ENCODE results near the gene LTBP1. TPM values are rescaled to one million over a fixed set of nuclear protein-coding genes. Genes with fewer than 3 reads are reported as not detected.

LTBP1 gene
- total RNA-seq, 1 donor from 2014 or later = 327 TPM

DNA sequence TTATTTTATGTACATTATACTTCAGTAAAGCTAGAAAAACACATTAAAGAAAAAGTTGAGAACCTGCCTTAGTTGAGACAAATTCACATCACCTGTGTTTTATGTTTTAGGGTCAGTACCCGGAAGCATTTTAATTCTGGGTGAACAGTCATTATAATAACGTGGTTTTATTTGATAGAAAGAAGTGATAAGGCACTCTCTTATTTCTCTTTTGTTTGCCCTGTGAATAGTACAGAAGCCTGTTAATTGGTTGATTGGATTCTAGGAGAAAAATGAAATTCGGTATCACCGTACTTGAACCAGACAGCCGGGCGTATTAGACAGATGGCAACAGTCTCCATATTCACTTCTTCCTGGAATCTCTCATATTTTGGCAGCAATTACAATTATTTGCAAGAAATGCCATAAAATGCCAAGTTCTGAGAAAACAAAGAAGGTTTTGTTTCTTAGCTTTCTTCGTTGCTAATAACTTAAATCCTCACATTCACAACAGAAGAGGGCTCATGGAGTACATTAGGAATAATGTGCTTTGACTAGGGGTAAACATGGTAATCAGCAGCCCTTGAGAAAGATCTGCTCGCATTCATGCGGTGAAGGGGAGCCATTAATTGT lies 361.0 kb downstream of the LTBP1 start:
- H3K27ac Mint-ChIP-seq (ENCODE audit: unreplicated experiment) = no peak overlapping the region
- TF ChIP-seq, protein P1, sequence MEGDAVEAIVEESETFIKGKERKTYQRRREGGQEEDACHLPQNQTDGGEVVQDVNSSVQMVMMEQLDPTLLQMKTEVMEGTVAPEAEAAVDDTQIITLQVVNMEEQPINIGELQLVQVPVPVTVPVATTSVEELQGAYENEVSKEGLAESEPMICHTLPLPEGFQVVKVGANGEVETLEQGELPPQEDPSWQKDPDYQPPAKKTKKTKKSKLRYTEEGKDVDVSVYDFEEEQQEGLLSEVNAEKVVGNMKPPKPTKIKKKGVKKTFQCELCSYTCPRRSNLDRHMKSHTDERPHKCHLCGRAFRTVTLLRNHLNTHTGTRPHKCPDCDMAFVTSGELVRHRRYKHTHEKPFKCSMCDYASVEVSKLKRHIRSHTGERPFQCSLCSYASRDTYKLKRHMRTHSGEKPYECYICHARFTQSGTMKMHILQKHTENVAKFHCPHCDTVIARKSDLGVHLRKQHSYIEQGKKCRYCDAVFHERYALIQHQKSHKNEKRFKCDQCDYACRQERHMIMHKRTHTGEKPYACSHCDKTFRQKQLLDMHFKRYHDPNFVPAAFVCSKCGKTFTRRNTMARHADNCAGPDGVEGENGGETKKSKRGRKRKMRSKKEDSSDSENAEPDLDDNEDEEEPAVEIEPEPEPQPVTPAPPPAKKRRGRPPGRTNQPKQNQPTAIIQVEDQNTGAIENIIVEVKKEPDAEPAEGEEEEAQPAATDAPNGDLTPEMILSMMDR (IDR thresholded peaks at IDR 0.05; ENCODE audit: unreplicated experiment) = no peak
- no peaks in the 10 kb centered on the region for H3K9me3 Mint-ChIP-seq (ENCODE audit: unreplicated experiment)
- peaks cover 49% of the 10 kb centered on the region for H3K36me3 Mint-ChIP-seq (ENCODE audit: low read depth, unreplicated experiment)
- H3K27me3 Mint-ChIP-seq (ENCODE audit: unreplicated experiment) = no peaks in the 10 kb centered on the region
- no peak overlapping the region for H3K4me3 Mint-ChIP-seq (ENCODE audit: unreplicated experiment)
- DNase-seq (ENCODE audit: low spot score) = no peak
- H3K4me1 Mint-ChIP-seq (ENCODE audit: unreplicated experiment) = no peaks in the 10 kb centered on the region

DNA sequence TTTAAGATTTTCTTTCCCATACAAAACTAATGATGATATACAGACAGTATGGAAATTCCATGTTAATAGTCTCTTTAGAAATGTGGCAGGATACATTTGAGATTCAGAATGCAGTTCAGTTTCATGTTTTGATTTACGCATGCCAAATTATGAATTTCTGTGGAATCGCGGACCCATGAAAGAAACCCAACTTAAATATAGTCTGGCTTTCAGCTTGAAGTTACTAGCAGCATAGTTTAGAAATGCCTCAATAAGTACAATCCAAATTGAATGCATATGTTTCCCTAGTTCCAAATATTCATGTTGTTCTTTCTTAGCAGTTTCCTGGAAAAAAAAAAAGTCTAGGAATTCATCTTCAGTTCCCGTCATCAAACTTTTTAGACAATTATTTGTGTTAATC lies 365.6 kb downstream of the LTBP1 start:
- H3K36me3 Mint-ChIP-seq (ENCODE audit: low read depth, unreplicated experiment) = peaks cover 45% of the 10 kb centered on the region
- no peak overlapping the region for H3K27ac Mint-ChIP-seq (ENCODE audit: unreplicated experiment)
- no peak for DNase-seq (ENCODE audit: low spot score)
- TF ChIP-seq, protein P1 (IDR thresholded peaks at IDR 0.05; ENCODE audit: unreplicated experiment) = no peak
- no peak overlapping the region for H3K4me3 Mint-ChIP-seq (ENCODE audit: unreplicated experiment)
- peaks cover 18% of the 10 kb centered on the region for H3K4me1 Mint-ChIP-seq (ENCODE audit: unreplicated experiment)
- peaks cover 2% of the 10 kb centered on the region for H3K27me3 Mint-ChIP-seq (ENCODE audit: unreplicated experiment)
- no peaks in the 10 kb centered on the region for H3K9me3 Mint-ChIP-seq (ENCODE audit: unreplicated experiment)

DNA sequence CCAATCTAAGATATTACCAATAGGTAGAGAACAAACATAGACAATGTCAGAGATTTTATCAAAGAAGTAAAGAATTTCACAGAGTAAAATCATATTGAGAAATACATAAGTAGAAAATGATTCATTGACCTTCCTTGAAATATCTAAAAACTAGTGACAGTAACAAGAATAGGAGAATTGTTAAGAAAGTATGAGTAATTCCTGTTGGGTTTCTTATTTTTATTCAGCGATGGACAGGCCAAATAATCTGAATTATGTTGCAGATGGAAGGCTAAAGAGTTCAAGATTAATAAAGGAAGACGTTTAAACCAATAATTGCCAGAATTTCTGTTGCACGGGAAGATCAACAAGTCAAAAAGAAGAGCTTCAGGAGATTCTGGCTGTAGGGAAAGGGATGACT lies 366.3 kb downstream of the LTBP1 start:
- Mint-ChIP-seq H3K4me1 (ENCODE audit: unreplicated experiment) (peaks cover 25% of the 10 kb centered on the region), H3K9me3 (ENCODE audit: unreplicated experiment) (no peaks in the 10 kb centered on the region), H3K4me3 (ENCODE audit: unreplicated experiment) (no peak overlapping the region), H3K27me3 (ENCODE audit: unreplicated experiment) (peaks cover 2% of the 10 kb centered on the region), H3K27ac (ENCODE audit: unreplicated experiment) (no peak overlapping the region), H3K36me3 (ENCODE audit: low read depth, unreplicated experiment) (peaks cover 52% of the 10 kb centered on the region)
- TF ChIP-seq, protein P1 (IDR thresholded peaks at IDR 0.05; ENCODE audit: unreplicated experiment) = no peak
- no peak for DNase-seq (ENCODE audit: low spot score)

DNA sequence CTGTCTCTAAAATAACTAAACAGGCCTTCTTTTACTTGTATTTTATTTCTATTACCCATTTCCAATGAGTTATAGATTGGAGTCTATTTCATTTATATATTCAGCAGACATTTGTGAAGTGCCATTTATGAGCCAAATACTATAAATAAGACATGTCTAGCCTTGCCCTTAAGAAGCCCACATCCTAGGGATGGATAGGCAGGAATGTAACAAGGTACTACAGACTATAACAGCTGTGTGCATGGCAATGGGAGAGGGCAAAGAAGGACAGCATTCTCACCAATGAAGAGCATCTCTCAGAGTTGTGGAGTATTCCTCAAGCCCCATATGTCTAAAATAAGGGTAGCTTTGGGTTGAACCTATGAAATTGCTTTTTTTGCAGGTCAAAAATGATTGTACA lies 367.8 kb downstream of the LTBP1 start:
- no peak overlapping the region for H3K27ac Mint-ChIP-seq (ENCODE audit: unreplicated experiment)
- peaks cover 4% of the 10 kb centered on the region for H3K27me3 Mint-ChIP-seq (ENCODE audit: unreplicated experiment)
- H3K36me3 Mint-ChIP-seq (ENCODE audit: low read depth, unreplicated experiment) = peaks cover 57% of the 10 kb centered on the region
- TF ChIP-seq, protein P1 (IDR thresholded peaks at IDR 0.05; ENCODE audit: unreplicated experiment) = no peak
- H3K4me3 Mint-ChIP-seq (ENCODE audit: unreplicated experiment) = no peak overlapping the region
- DNase-seq (ENCODE audit: low spot score) = no peak
- H3K4me1 Mint-ChIP-seq (ENCODE audit: unreplicated experiment) = peaks cover 33% of the 10 kb centered on the region
- H3K9me3 Mint-ChIP-seq (ENCODE audit: unreplicated experiment) = peaks cover 4% of the 10 kb centered on the region

DNA sequence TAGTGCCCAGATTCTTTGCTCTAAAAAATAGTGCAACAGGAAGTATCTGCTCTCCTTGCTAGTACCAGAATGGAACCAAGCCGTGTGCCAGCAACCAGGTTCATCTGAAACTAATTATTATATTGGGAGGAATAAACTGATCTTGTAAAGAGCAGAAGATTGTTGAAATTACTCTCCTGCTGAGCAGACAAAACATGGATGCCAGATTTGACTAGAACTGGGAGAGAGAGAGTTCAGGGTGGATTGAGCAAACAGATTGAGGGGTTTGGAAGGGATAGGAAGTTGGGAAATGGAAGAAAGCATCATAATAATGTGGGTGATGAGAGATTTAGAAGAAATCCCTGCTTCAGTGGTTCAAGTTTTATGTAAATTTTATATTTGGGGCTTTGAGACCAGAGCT lies 369.6 kb downstream of the LTBP1 start:
- H3K9me3 Mint-ChIP-seq (ENCODE audit: unreplicated experiment) = peaks cover 4% of the 10 kb centered on the region
- H3K4me1 Mint-ChIP-seq (ENCODE audit: unreplicated experiment) = peaks cover 43% of the 10 kb centered on the region
- H3K4me3 Mint-ChIP-seq (ENCODE audit: unreplicated experiment) = peak overlapping the region; percentile 13
- peaks cover 8% of the 10 kb centered on the region for H3K27me3 Mint-ChIP-seq (ENCODE audit: unreplicated experiment)
- DNase-seq (ENCODE audit: low spot score) = no peak
- TF ChIP-seq, protein P1 (IDR thresholded peaks at IDR 0.05; ENCODE audit: unreplicated experiment) = no peak
- H3K27ac Mint-ChIP-seq (ENCODE audit: unreplicated experiment) = no peak overlapping the region
- H3K36me3 Mint-ChIP-seq (ENCODE audit: low read depth, unreplicated experiment) = peaks cover 64% of the 10 kb centered on the region
